ENCODE measurements around the gene ZNF747.

GRCh38 chr16:30491229-30491628 is 43.4 kb downstream of the ZNF747 start:
- TF ChIP-seq CTCF (IDR thresholded peaks at IDR 0.05; ENCODE audit: extremely low read depth in 1 of 2, insufficient read depth in 1 of 2, low read depth in 1 of 2, low read length in 2 of 2), result no peak
- no peak for TF ChIP-seq GATA2 (IDR thresholded peaks at IDR 0.05; ENCODE audit: insufficient read depth, insufficient read length, low read depth, low read length)
- no peak for TF ChIP-seq EZH2 (IDR thresholded peaks at IDR 0.05; ENCODE audit: borderline replicate concordance, low read depth, low read length, severe bottlenecking)
